HG03439 (cell line): ENCODE measurements around the gene CCDC86.

ENCODE experiments used
- ATAC-seq: cut with Tn5 transposase; IDR thresholded peaks from one replicate; pipeline ENCODE4 v1.9.1; 2021; ENCODE audit warnings: mild to moderate bottlenecking, moderate library complexity; ENCODE audit not compliant: unreplicated experiment

CCDC86 gene

DNA sequence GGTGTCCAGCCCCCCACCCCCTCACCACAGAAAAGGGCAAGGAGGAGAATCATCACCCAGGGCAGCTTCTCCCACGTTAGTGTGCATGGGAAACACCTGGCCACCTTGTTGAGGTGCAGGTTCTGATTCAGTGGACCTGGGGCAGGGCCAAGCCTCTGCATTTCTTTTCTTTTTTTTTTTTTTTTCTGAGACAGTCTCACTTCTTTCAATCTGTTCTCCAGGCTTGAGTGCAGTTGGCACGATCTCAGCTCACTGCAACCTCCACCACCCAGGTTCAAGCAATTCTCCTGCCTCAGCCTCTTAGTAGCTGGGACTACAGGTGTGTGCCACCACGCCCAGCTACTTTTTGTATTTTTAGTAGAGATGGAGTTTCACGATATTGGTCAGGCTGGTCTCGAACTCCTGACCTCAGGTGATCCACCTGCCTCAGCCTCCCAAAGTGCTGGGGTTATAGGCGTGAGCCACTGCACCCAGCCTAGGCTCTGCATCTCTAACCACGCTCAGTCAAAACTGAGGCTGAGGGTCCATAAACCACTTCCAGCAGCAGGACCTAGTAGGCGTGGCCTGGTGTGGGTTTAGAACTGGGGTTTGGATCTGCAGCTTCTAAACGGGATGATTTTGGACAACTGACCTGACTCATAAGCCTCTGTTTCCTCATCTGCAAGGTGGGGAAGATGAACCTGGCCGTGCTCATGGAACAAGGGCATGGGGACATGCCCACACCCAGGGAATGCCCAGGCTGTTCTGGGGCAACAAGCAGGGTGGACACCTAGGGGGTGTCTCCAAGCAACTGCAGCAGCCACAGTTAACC, 26.2 kb downstream of the CCDC86 start:
- ATAC-seq = no peak

DNA sequence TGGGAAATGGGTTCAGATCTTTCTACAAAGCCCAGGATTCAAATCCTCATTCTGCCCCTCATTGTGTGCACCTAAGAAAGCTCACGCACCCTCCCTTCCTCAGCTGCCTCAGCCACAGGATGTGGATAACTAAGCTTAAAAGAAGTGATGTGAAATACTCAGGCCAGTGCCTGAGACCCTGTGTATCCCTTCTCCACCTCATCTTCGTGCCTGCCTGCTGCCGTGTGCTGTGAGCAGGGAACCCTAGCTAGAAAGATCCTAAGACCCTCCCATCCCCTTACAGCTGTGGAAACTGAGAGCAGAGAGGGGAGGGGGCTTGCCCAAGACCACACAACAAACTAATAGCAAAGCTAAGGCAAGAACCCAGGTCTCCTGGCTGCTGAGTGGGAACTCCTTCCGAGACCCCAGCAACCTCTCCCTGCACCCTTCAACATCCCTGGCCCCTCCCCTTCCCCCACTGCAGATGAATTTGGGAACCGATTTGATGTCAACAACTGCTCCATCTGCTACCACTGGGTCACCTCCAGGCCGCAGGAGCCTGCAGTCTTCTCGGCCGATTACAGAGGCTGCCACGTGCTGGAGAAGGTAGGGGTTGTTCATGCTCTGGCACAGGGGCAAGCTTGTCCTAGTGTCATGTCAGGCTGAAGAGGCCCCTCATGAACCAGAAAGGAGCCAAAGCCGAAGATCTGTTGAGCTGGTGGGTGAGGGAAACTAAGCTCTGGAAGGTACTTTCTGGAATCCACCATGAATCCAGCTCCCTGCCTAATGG, 27.0 kb downstream of the CCDC86 start:
- ATAC-seq = no peak

DNA sequence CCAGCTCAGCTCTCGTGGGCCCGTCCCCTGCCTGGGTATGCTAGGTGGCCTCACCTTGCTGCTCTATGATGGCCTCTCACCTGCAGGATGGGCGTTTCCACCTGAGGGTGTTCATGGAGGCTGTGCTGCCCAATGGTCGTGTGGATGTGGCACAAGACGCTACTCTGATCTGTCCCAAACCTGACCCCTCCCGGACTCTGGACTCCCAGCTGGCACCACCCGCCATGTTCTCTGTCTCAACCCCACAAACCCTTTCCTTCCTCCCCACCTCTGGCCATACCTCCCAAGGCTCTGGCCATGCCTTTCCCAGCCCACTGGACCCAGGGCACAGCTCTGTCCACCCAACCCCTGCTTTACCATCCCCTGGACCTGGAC, 27.5 kb downstream of the CCDC86 start:
- no peak for ATAC-seq

DNA sequence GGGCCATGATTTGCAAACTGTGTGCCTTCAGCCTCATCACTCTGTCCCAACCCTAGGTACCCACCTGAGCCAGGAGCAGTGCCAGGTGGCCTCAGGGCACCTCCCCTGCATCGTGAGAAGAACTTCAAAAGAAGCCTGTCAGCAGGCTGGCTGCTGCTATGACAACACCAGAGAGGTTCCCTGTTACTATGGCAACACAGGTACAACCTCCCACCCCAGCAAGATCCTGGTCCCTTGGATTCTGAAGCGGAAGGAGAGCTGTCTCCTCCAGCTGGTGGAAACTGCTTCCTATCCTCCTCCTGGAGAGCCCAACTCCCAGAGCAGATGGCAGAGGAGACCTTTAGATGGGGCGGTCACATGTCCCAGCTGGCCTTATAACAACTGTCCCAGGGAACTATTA, 28.4 kb downstream of the CCDC86 start:
- ATAC-seq = no peak

DNA sequence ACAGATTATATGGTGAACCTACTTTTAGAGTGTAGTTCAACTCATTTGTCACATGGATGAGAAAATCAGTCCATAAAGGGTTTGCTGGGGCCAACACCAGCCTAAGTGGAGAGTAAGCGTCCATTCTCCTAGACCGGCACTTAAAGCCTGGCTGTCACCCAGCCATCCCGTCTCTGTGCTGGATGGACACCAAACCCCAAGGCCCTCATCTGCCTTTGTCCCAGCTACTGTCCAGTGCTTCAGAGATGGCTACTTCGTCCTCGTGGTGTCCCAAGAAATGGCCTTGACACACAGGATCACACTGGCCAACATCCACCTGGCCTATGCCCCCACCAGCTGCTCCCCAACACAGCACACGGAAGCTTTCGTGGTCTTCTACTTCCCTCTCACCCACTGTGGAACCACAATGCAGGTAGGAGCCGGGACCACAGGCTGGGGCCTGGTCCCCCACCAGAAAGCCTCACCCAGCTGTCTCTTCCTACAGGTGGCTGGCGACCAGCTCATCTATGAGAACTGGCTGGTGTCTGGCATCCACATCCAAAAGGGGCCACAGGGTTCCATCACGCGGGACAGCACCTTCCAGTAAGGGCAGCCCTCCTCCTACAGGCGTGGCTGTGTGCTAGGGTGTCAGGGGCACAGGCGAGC, 28.9 kb downstream of the CCDC86 start:
- ATAC-seq = no peak

DNA sequence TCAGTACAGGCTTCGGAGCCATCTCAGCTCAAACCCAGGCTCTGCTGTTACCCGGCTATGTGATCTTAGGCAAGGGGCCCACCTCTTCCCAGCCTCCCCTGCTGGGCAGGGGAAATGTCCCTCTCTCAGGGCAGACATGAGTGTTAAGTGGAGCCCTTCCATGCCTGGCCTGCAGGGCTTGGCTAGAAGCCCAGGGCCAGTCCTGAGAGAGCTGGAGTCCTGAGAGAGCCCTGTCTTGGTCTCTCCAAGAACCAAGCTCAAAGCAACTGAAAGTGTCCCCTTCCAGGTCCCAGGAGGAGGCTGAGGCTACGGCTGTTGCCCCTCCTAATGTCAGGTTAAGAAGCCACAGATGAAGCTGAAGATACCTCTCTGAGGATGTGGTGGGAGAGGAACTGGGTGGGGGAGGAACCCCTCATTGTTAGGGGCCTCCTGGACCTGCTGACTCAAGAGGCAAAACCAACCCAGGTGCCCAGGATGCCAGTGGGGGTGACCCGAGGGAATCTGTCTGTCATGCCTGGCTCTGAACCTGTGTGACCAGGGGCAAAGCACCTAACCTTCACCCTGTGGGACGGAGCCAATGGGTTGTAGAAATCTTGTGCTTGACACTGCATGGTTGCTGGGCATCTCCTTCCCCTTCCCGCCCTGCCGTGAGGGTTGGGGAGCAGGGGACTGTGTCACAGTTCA, 29.6 kb downstream of the CCDC86 start:
- no peak for ATAC-seq

DNA sequence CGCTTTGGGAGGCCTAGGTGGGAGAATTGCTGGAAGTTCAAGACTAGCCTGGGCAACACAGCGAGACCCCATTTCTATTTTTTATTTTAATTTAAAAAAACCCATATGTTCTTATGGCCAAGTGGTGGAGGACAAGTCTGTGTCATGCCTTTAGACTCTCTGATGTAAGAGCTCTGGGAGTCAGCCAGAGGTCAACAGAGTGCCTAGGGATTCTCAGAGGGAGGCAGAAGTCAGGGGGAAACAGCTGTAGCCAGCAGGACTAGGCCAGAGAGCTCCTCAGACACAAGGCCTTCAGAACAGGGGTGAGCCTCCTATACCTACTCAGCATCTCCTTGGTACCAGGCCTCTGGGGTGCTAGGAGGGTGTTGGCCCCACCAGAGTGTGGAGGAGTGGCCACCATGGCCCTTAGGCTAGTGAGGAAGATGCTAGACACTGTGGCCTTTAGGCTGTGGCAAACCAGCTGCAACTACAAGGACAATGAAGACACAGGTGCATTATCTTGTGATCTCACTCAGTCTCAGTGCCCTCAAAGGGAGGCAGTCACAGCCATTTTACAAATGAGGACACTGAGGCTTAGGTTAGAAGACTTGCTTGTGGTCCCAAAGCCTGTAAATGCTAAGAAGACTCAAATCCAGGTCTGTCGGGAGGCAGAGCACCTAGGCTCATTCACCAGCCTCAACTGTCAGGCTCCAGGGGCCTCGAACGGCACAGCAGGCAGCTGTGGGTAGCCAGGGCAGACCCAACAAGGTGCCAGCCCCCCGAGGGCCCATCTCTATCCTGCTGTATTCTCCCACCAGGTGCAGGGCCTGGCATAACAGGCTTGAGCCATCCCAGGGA, 30.4 kb downstream of the CCDC86 start:
- ATAC-seq = no peak

DNA sequence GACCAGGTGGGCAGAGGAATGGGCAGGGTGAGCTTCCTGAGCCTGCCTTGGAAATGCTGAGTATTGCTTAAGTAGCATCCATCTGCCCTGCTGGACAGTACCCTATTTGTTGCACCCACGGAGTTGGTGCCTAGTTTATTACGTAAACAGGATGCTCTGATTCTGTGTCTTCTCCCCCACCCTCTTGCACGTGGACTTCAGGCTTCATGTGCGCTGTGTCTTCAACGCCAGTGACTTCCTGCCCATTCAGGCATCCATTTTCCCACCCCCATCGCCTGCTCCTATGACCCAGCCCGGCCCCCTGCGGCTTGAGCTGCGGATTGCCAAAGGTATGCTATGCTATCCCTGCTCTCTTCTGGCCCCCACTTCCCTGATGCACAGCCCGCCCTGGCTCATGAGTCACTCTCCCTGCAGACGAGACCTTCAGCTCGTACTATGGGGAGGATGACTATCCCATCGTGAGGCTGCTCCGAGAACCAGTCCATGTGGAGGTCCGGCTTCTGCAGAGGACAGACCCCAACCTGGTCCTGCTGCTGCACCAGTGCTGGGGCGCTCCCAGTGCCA, 31.1 kb downstream of the CCDC86 start:
- ATAC-seq = no peak

DNA sequence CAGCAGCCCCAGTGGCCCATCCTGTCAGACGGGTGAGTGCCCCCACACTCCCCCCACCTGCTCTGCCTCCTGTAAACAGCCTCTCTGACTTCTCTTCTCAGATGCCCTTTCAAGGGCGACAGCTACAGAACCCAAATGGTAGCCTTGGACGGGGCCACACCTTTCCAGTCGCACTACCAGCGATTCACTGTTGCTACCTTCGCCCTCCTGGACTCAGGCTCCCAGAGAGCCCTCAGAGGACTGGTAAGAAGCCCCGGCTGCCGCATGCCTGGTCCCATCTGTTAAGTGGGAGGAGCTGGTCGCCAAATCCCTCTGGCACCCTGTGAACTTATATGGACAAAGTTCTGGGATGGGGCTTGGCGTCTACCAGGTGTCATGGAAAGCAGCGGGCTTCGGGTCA, 31.6 kb downstream of the CCDC86 start:
- no peak for ATAC-seq

DNA sequence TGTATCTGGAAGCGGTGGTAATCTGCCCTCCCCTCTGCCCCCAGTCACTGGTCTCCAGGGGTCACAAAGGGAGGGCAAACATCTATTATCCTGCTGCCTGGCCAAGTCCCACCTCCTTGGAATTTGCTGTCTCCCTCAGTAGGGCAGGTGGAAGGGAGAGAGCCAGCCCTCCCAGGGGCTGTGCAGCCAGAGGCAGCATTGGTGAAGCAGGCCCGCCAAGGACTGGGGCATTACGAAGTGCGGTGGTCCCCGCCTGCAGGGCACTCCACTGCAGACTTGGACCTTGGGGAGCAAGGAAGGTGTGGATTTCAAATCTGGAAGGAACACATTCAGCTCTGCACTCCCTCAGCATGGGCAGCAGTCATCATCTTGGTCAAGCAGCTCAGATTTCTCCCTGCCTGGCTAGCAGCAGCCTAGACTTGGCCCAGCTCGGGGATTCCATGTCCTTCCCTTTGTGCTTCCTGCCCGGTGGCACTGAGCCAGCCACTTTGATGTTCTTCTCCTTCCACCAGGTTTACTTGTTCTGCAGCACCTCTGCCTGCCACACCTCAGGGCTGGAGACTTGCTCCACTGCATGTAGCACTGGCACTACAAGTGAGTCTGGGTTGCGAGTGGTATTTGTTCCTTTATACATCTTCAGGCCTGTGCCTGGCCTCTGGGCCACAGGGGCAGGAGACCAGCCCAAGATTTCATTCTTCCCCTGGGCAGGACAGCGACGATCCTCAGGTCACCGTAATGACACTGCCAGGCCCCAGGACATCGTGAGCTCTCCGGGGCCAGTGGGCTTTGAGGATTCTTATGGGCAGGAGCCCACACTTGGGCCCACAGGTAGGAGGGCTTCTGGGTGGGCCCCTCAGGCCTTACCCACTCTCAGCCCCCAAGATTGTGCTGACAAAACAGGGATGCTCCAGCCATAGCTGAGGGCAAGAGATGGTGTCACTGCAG, 32.8 kb downstream of the CCDC86 start:
- no peak for ATAC-seq

DNA sequence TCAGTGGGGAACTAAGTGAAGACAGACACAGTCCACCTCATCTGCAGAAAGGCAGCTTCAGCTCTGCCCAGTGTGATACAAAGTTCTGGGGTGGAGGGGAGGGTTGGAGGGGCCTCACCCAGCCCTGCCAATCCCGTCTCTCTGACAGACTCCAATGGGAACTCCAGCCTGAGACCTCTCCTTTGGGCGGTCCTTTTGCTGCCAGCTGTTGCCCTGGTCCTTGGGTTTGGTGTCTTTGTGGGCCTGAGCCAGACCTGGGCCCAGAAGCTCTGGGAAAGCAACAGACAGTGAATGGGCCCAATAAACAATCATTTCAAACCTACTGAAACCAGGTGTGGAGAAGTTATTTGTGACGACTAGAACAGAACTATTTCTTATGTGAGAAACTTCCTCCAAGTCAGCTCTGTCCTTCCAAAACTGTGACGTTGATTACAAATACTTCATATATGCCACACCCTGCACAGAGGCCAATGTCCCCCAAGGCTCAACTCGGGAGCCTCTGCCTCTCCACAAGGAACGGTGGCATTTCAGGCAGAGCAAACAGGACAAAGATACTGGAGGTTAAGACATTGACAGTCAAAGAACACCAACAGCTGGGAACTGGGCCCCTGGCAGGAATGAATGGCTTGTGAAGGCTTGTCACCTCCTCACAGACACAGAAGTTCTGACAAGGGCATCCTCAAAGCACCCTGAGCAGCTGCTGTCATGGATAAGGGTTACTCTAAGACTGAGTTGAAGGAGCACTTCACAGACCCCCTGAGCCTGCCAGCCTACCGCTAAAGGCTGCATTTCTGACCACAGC, 33.7 kb downstream of the CCDC86 start:
- no peak for ATAC-seq

DNA sequence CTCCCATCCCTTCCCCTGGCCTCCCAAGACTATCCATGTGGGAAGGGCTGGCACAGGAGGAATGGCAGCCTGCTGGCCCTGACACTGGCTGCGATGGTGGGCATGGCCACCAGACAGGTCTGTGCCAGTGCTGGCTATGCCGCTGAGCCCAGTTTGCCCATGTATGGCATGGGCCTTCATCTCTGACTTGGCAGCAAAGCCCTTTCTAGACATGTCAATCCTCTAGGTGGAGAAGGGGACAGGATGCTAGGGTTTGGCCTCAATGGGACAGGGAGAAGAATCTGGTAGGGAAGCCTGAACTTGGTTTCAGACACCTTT, 34.2 kb downstream of the CCDC86 start:
- ATAC-seq = no peak

DNA sequence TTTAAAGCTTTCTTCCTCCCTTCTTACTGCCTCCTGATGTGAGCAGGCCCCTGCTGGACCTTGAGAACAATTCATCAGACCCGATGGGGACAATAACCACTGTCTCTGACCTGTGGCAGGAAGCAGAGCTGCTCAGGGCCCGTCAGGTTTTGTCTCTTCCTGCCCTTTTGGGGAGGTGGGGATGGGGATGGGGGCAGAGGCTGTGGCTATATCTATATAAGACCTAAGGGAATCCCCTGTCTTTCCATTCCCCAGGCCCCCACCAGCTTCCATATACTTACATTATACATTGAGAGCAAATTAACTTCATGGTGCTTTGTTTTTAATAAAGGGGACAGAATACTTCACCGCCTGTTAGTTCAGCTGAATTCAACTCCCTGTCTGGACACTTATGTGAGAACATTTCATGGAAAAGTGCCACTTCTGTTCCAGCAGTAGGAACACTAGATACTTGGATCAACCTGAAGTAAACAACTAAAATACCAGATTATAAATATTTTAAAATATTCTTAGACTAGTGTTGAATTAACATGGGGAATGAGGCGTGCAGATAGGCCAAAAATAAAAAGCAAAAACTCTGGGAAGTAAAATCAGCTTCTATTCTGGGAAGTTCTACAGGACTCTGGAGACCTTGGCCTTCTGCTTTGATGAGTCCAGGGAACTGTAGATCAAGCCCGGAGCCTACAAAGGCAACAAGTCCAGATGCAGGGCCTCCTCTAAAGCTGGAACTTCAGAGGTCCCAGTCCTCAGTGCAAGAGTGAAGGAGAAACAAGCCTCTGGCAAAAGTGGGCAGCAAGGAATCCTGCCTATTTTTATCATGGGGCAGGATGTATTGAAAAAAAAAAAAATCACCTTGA, 36.6 kb downstream of the CCDC86 start:
- no peak for ATAC-seq

DNA sequence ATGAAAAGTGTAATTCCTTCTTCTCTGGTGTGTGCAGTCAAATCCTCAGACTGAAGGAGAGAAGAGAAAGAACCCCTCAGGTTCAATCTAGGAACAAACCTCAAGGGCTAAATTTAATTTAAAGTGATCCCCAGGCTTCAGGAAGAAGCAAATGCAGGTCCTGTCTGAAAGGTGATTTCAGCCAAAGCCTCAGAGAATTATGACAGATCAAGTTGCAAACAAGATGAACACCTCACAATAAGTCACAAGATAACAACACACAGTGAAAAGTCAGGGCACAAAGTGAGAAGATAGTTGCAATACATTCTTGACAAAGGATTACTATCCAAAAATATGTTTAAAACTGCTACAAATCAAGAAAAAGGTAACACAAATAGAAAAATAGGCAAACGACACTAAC, 37.2 kb downstream of the CCDC86 start:
- no peak for ATAC-seq

DNA sequence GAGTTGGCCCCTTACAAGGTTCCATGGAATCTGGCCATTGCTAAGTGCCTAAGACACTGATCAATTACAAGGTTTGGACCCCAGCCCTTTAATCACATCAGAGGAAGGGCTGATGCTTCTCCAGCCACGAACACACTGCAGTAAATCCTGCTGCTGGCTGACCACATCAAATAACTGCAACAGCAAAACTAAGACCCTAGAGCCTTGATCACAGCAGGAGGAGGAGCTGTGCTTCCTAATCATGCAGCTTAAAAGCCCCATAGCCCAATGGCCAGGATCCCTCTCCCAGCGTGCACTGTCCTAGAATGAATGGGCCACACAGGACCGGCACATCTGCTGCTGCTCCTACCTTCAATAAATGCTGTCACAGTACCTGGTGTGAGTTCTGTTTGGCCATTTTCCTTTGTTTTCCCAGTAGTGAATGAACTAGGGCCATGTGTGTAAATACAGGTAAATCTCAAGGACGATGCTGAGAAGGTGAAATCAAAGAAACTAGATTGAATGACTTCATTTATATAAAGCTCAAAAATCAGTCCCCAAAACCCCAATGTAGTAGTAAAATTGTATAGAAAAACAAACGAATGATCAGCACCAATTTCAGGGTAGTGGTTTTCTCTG, 38.2 kb downstream of the CCDC86 start:
- ATAC-seq = no peak

DNA sequence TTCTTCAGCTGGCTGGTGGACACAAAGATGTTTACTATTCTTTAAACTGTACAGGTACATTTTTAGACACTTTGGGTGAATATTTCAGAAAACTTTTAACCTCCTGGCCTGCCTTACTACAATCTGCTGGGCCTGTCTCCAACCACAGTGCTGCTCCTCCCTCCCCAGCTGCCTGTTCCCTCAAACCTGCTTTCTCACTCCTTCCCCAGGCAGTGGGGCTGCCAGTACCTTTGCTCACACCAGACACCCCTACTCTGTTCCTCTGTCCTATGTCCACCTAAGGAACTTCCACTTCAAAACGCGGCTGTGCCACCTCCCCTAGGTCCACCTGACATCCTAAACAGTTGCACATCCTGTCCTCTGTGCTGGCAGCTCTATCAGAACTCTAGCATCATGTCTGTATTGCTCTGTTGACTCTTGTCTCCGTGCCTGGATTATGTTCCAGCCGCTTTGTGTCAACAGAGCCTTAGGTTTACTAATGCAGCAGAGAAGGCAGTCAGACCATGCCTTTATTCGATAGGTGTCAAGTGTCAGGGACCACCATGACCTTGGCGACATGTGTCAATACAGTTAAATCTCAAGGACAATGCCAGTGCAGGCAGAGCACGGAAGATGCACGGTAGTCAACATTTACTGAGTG, 38.9 kb downstream of the CCDC86 start:
- ATAC-seq = no peak

DNA sequence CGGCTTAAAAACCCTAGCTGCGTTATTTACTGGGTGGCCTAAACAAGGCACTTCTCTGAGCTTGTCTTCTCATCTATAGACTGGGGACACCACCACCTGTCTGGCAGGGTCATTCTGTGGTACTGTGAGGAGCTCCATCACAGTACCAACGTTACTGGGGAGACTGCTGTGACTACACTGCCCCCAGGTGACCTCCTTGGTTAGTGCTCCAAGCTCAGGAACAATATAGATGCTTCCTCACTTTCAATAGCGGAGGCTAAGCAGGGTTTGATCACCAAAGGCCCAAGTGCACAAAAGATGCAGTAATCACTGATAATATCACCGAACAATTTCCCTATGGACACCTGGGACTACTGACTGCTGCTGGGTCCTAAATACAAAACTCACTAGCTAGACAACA, 45.6 kb downstream of the CCDC86 start:
- no peak for ATAC-seq
